H1 (cell line): ENCODE data around the gene SEC16A. TPM values are rescaled to one million over a fixed set of nuclear protein-coding genes. Genes with fewer than 3 reads are reported as not detected.

Experiments
- CTCF ChIA-PET: fragments of 300-600 bp; sonication (Branson Sonifier 250); formaldehyde crosslinking; loops from one replicate; lab custom pipeline; 2021; ENCODE audit not compliant: partially characterized antibody; lab: Charles Lee
- POLR2A ChIA-PET: fragments of 300-600 bp; sonication (Branson Sonifier 250); formaldehyde crosslinking; loops from one replicate; lab custom pipeline; 2021; ENCODE audit warnings: inconsistent platforms; ENCODE audit not compliant: partially characterized antibody; lab: Charles Lee
- DNase-seq, 2 experiments: peaks; one replicate each; pipeline versions ENCODE4 v3.0.0 to v3.0.0-alpha.2; 2010 to 2022; ENCODE audit warnings: low spot score in 2 of 2, low read depth in 1 of 2, mixed read lengths in 1 of 2
- FAIRE-seq: peaks from 2 replicates; lab custom pipeline; 2011; peaks lifted over from hg19 to GRCh38; lab: Jason Lieb, UNC
- H2AFZ ChIP-seq: 2 replicates; pipeline ENCODE4 v1.8.1; 2012; ENCODE audit warnings: low read length, inconsistent platforms
- H2AK5ac ChIP-seq: 2 replicates; pipeline ENCODE4 v1.6.1; 2013; ENCODE audit warnings: low read depth, low read length
- H2BK120ac ChIP-seq: replicated peaks from 2 replicates; pipeline ENCODE3; 2013; ENCODE audit warnings: low read depth, low read length, inconsistent platforms
- H2BK12ac ChIP-seq: 2 replicates; pipeline ENCODE4 v1.6.1; 2013; ENCODE audit warnings: low read depth, low read length
- H2BK15ac ChIP-seq: 2 replicates; pipeline ENCODE4 v1.6.1; 2013; ENCODE audit warnings: low read length
- H2BK20ac ChIP-seq: 2 replicates; pipeline ENCODE4 v1.6.1; 2013; ENCODE audit warnings: low read length
- H2BK5ac ChIP-seq: 2 replicates; pipeline ENCODE4 v1.6.1; 2013; ENCODE audit warnings: low read depth, low read length
- H3K14ac ChIP-seq: 2 replicates; pipeline ENCODE4 v1.6.1; 2013; ENCODE audit warnings: inconsistent platforms; ENCODE audit not compliant: insufficient read length
- H3K18ac ChIP-seq: 2 replicates; pipeline ENCODE4 v1.6.1; 2013; ENCODE audit warnings: low read length; ENCODE audit errors: extremely low read depth
- H3K23ac ChIP-seq: 2 replicates; pipeline ENCODE4 v1.6.1; 2013; ENCODE audit warnings: inconsistent platforms; ENCODE audit not compliant: insufficient read length
- H3K23me2 ChIP-seq: 2 replicates; pipeline ENCODE4 v1.6.1; 2013; ENCODE audit warnings: low read depth, low read length
- H3K27ac ChIP-seq: 2 replicates; pipeline ENCODE4 v1.6.1; 2011; ENCODE audit warnings: low read depth, low read length, inconsistent platforms
- H3K27me3 ChIP-seq, 4 experiments: replicated peaks in 1 of 4; 1 replicate in 1 of 4; 2 replicates in 3 of 4; pipeline versions ENCODE4 v1.6.1 to v1.8.1; 2011 to 2013; ENCODE audit warnings: low read length in 3 of 4, mild to moderate bottlenecking in 3 of 4, inconsistent platforms in 2 of 4, mixed read lengths in 2 of 4, moderate library complexity in 1 of 4; ENCODE audit not compliant: control insufficient read depth in 3 of 4, insufficient read depth in 3 of 4; ENCODE audit errors: extremely low read depth in 1 of 4
- H3K36me3 ChIP-seq, 4 experiments: 2 replicates each; pipeline versions ENCODE4 v1.6.1 to v1.8.1; 2011 to 2013; ENCODE audit warnings: mild to moderate bottlenecking in 4 of 4, low read length in 3 of 4, moderate library complexity in 2 of 4, control low read depth in 1 of 4, inconsistent platforms in 1 of 4; ENCODE audit not compliant: insufficient read depth in 4 of 4, control insufficient read depth in 2 of 4
- H3K4ac ChIP-seq: replicated peaks from 2 replicates; pipeline ENCODE3; 2013; ENCODE audit warnings: low read length, low read depth, mixed read lengths, inconsistent platforms; ENCODE audit not compliant: insufficient read length
- H3K4me1 ChIP-seq, 4 experiments: replicated peaks in 1 of 4; 1 replicate in 1 of 4; 2 replicates in 3 of 4; pipeline versions ENCODE4 v1.6.1 to v1.8.1; 2011 to 2013; ENCODE audit warnings: low read length in 3 of 4, inconsistent platforms in 2 of 4, mixed read lengths in 1 of 4; ENCODE audit not compliant: insufficient read depth in 4 of 4, control insufficient read depth in 3 of 4
- H3K4me2 ChIP-seq, 2 experiments: 2 replicates each; pipeline versions ENCODE4 v1.6.1 to v1.8.1; 2011 to 2013; ENCODE audit warnings: low read depth in 2 of 2, low read length in 2 of 2, control low read depth in 1 of 2, inconsistent platforms in 1 of 2, mild to moderate bottlenecking in 1 of 2; ENCODE audit not compliant: insufficient read depth in 1 of 2
- H3K4me3 ChIP-seq, 4 experiments: fragments of 200-600, 300-600 bp in 1 of 4; sonication (generic), shearing (Covaris generic), sonication (Bioruptor Twin) in 1 of 4; 2 replicates each; pipeline versions ENCODE4 v1.5.1 to v1.8.1; 2011 to 2016; ENCODE audit warnings: low read length in 4 of 4, low read depth in 3 of 4, control low read depth in 2 of 4, inconsistent platforms in 2 of 4, mild to moderate bottlenecking in 2 of 4, mixed read lengths in 1 of 4, moderate library complexity in 1 of 4; ENCODE audit not compliant: insufficient read depth in 2 of 4; ENCODE audit errors: extremely low read depth in 1 of 4
- H3K56ac ChIP-seq: replicated peaks from 2 replicates; pipeline ENCODE3; 2013; ENCODE audit warnings: low read depth, mild to moderate bottlenecking, mixed read lengths, low read length, inconsistent platforms; ENCODE audit not compliant: insufficient read length
- H3K79me1 ChIP-seq: 2 replicates; pipeline ENCODE4 v1.6.1; 2013; ENCODE audit warnings: low read depth, low read length, control low read depth
- H3K79me2 ChIP-seq, 2 experiments: 2 replicates each; pipeline versions ENCODE4 v1.6.1 to v1.8.1; 2012 to 2013; ENCODE audit warnings: low read length in 2 of 2, mild to moderate bottlenecking in 2 of 2, inconsistent platforms in 1 of 2; ENCODE audit not compliant: insufficient read depth in 2 of 2, control insufficient read depth in 1 of 2
- H3K9ac ChIP-seq, 4 experiments: replicated peaks in 1 of 4; 1 replicate in 1 of 4; 2 replicates in 3 of 4; pipeline versions ENCODE4 v1.6.1 to v1.8.1; 2011 to 2013; ENCODE audit warnings: low read depth in 3 of 4, low read length in 3 of 4, control low read depth in 2 of 4, mild to moderate bottlenecking in 2 of 4, moderate library complexity in 2 of 4, inconsistent platforms in 1 of 4; ENCODE audit errors: extremely low read depth in 1 of 4
- H3K9me3 ChIP-seq, 2 experiments: 2 replicates each; pipeline versions ENCODE4 v1.6.1 to v1.8.1; 2012 to 2013; ENCODE audit warnings: mild to moderate bottlenecking in 2 of 2, moderate library complexity in 2 of 2, control low read depth in 1 of 2, inconsistent platforms in 1 of 2, low read depth in 1 of 2, low read length in 1 of 2, mixed read lengths in 1 of 2; ENCODE audit not compliant: insufficient read depth in 2 of 2
- H4K20me1 ChIP-seq, 2 experiments: replicated peaks in 1 of 2; 2 replicates each; pipeline versions ENCODE3 to v1.8.1; 2011 to 2013; ENCODE audit warnings: inconsistent platforms in 2 of 2, low read length in 2 of 2, mild to moderate bottlenecking in 1 of 2; ENCODE audit not compliant: insufficient read depth in 2 of 2, control insufficient read depth in 1 of 2
- H4K5ac ChIP-seq: 2 replicates; pipeline ENCODE4 v1.6.1; 2013; ENCODE audit warnings: low read length, low read depth, mixed read lengths, inconsistent platforms; ENCODE audit not compliant: insufficient read length
- H4K8ac ChIP-seq: 2 replicates; pipeline ENCODE4 v1.8.0; 2013; ENCODE audit warnings: mild to moderate bottlenecking, moderate library complexity, low read length, inconsistent platforms; ENCODE audit not compliant: insufficient read depth; ENCODE audit errors: extremely low read depth
- H4K91ac ChIP-seq: replicated peaks from 2 replicates; pipeline ENCODE3; 2013; ENCODE audit warnings: low read length, mixed read lengths, inconsistent platforms; ENCODE audit not compliant: insufficient read length
- ATF2 ChIP-seq: IDR thresholded peaks from 2 replicates; pipeline ENCODE4 v1.6.1; 2012; ENCODE audit warnings: low read length, inconsistent platforms
- BACH1 ChIP-seq: IDR thresholded peaks from 2 replicates; pipeline ENCODE4 v1.6.1; 2012; ENCODE audit warnings: low read length, improper control_type of control experiment
- CTCF ChIP-seq, 3 experiments: IDR thresholded peaks; 1 replicate in 2 of 3; 2 replicates in 1 of 3; pipeline versions ENCODE4 v1.5.1 to v1.6.1; 2011; ENCODE audit warnings: low read length in 3 of 3, mild to moderate bottlenecking in 3 of 3, inconsistent platforms in 2 of 3, low read depth in 1 of 3, moderate library complexity in 1 of 3; ENCODE audit not compliant: insufficient read depth in 1 of 3; ENCODE audit errors: control extremely low read depth in 1 of 3
- KDM1A ChIP-seq: fragments of 200-600, 300-600 bp; sonication (generic); IDR thresholded peaks from 2 replicates; pipeline ENCODE4 v1.7.1; 2016; ENCODE audit warnings: mild to moderate bottlenecking, low read length, borderline replicate concordance
- SAP30 ChIP-seq: fragments of 300-600 bp; sonication (generic); IDR thresholded peaks from 2 replicates; pipeline ENCODE4 v1.7.1; 2012; ENCODE audit warnings: low read length, moderate library complexity, mild to moderate bottlenecking, inconsistent platforms; ENCODE audit not compliant: insufficient read depth, insufficient replicate concordance
- SP2 ChIP-seq: IDR thresholded peaks from 2 replicates; pipeline ENCODE4 v1.6.1; 2012; ENCODE audit warnings: mild to moderate bottlenecking, low read length, inconsistent platforms
- SUZ12 ChIP-seq: fragments of 200-600 bp; sonication (generic); IDR thresholded peaks from 2 replicates; pipeline ENCODE4 v1.6.1; 2012; ENCODE audit warnings: mild to moderate bottlenecking, inconsistent platforms, low read length, moderate library complexity, mixed read lengths
- WGBS, 2 experiments: shearing (Covaris generic) in 1 of 2; methylation state at CpG; one replicate each; pipeline versions ENCODE4 v1.1.6 to v1.1.7; 2013 to 2015; ENCODE audit warnings: low lambda C conversion rate in 2 of 2, mixed read lengths in 2 of 2, inconsistent platforms in 1 of 2, low coverage in 1 of 2, missing lambda C conversion rate in 1 of 2; ENCODE audit not compliant: insufficient replicate concordance in 2 of 2, insufficient coverage in 1 of 2, insufficient read length in 1 of 2; ENCODE audit errors: extremely low coverage in 1 of 2, missing lambda C conversion rate in 1 of 2; 5-methylcytosine and 5-hydroxymethylcytosine counted together
- polyA plus RNA-seq, 7 experiments: library from polyadenylated mRNA; depleted of rRNA in 3 of 7; stranded (reverse) in 5 of 7; unstranded in 2 of 7; fragments of >200 nt in 5 of 7; fragments of 200-250 nt in 2 of 7; gene quantifications; 1 replicate in 5 of 7; 2 replicates in 1 of 7; 4 replicates in 1 of 7; pipeline versions ENCODE4 v1.2.1 to v1.2.3, GENCODE V29; 2011 to 2013; ENCODE audit warnings: missing spikeins in 2 of 7, mixed read lengths in 2 of 7
- total RNA-seq: library from RNA; stranded (reverse); fragmentation: NEBNext Ultra II Directional; extraction: Animal tissue kit (Norgen Biotek cat#: 25700); gene quantifications from 2 replicates; pipeline ENCODE4 v1.2.1, GENCODE V29; 2021
- TF ChIP-seq, protein P1 (sequence below): IDR thresholded peaks from 2 replicates; pipeline ENCODE4 v1.6.1; 2012; ENCODE audit warnings: inconsistent platforms

Gene SEC16A
- total and polyA plus RNA-seq, 2 of the 8 experiments (the other 6 are each of a cell fraction or from before 2014, with no cell fraction given): 21.6 to 49.0 TPM

DNA sequence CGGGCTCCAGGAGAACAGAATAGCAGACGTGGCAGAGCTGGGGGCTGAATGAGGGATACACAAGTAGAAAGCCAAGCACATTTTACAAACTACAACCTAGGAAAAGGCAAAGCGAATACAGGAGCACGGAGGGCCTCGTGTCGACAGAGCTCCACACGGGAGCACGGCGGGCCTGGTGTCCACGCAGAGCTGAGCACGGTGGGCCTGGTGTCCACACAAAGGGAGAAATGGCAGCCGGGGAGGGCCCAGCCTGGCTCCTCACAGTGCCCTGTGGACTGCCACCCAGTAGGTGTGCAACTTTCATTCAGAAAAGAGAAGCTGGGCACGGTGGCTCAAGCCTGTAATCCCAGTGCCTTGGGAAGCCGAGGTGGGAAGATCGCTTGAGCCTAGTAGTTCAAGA is 39.8 kb downstream of the SEC16A start:
- DNase-seq: no peak
- Histone ChIP-seq H3K14ac (no peak overlapping the region), H2BK15ac (no peak overlapping the region), H4K20me1 (peaks cover 5 to 17% of the 10 kb centered on the region in 2 experiments), H3K18ac (no peak overlapping the region), H3K9me3 (no peaks in the 10 kb centered on the region), H3K4me1 (peaks cover 0 to 3% (median 1%) of the 10 kb centered on the region in 4 experiments; a peak in 1 of 7 replicates), H2AK5ac (no peak overlapping the region), H2BK20ac (no peak overlapping the region), H4K8ac (no peak overlapping the region; the same call in 1 of the 2 replicates), H2AFZ (no peak overlapping the region), H2BK120ac (no peak overlapping the region), H3K79me1 (no peaks in the 10 kb centered on the region), H3K36me3 (peaks cover 13 to 36% (median 24%) of the 10 kb centered on the region in 4 experiments), H3K56ac (no peak overlapping the region), H3K27ac (no peak overlapping the region), H4K5ac (no peak overlapping the region), H2BK5ac (no peak overlapping the region), H3K4ac (no peak overlapping the region), H3K4me3 (no peak overlapping the region), H3K4me2 (no peak overlapping the region), H4K91ac (no peak overlapping the region), H3K27me3 (peaks cover 0 to 2% (median 0%) of the 10 kb centered on the region in 4 experiments; a peak in 2 of 7 replicates), H3K9ac (no peak overlapping the region), H3K23ac (no peak overlapping the region), H2BK12ac (no peak overlapping the region), H3K23me2 (peaks cover 9% of the 10 kb centered on the region; the same call in 1 of the 2 replicates), H3K79me2 (peaks cover 0 to 3% of the 10 kb centered on the region in 2 experiments; a peak in 1 of 4 replicates)
- ChIA-PET POLR2A (interaction anchor here (0.9 to 4.4 kb wide), 8 partner anchors 11 to 41 kb away, joined by 3 to 23 read pairs (median 4); partner anchors contain the start of gene SNAPC4), CTCF (interaction anchor here (0.7 to 2.5 kb wide), 9 partner anchors 9 to 225 kb away, joined by 3 to 10 read pairs (median 4); partner anchors contain the start of gene DNLZ)
- FAIRE-seq: no peak
- WGBS, 2 experiments: 97% methylated on average over 15 of the region's 15 CpGs; no CpG with 5 or more reads in 1 of the 2 experiments
- no peak for TF ChIP-seq BACH1
- TF ChIP-seq SUZ12: no peak
- TF ChIP-seq ATF2: no peak
- TF ChIP-seq SAP30: no peak
- TF ChIP-seq CTCF (IDR thresholded peaks at IDR 0.05; ENCODE audit: control extremely low read depth in 1 of 3, insufficient read depth in 1 of 3, low read depth in 1 of 3, low read length in 3 of 3): no peak
- no peak for TF ChIP-seq KDM1A
- TF ChIP-seq, protein P1, sequence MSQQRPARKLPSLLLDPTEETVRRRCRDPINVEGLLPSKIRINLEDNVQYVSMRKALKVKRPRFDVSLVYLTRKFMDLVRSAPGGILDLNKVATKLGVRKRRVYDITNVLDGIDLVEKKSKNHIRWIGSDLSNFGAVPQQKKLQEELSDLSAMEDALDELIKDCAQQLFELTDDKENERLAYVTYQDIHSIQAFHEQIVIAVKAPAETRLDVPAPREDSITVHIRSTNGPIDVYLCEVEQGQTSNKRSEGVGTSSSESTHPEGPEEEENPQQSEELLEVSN: no peak
- no peak for TF ChIP-seq SP2
